HG03442 (cell line): ENCODE data around the gene COQ4.

Experiments
- ATAC-seq: cut with Tn5 transposase; IDR thresholded peaks from one replicate; pipeline ENCODE4 v1.9.1; 2021; ENCODE audit warnings: mild to moderate bottlenecking, moderate library complexity; ENCODE audit not compliant: unreplicated experiment

Gene COQ4

GRCh38 chr9:128372188-128372641 is 49.6 kb downstream of the COQ4 start:
- no peak for ATAC-seq

- ATAC-seq, result no peak
These were observed 50.1 kb downstream of the COQ4 start for GRCh38 chr9:128372784-128373183.

- no peak for ATAC-seq
These were observed 51.6 kb downstream of the COQ4 start for GRCh38 chr9:128374221-128374675.

- ATAC-seq, result no peak
These were observed 53.2 kb downstream of the COQ4 start for GRCh38 chr9:128375865-128376264.

- no peak for ATAC-seq
These were observed 59.6 kb downstream of the COQ4 start for GRCh38 chr9:128382261-128382660.

- ATAC-seq, result no peak
These were observed 60.5 kb downstream of the COQ4 start for GRCh38 chr9:128383007-128383753.
